A549 (cell line): ENCODE results near the gene LIAS.

Experiments
- CHD2 ChIP-seq: fragments of 150-350 bp; IDR thresholded peaks from 2 replicates; pipeline ENCODE4 v1.6.1; 2014; ENCODE audit warnings: low read length; ENCODE audit not compliant: partially characterized antibody
- EHMT2 ChIP-seq: fragments of 200-600 bp; sonication (generic); IDR thresholded peaks from 2 replicates; pipeline ENCODE4 v1.6.1; 2016; ENCODE audit warnings: antibody characterized with exemption, low read depth, mild to moderate bottlenecking, moderate library complexity
- KDM1A ChIP-seq: fragments of 200-600 bp; sonication (generic); IDR thresholded peaks from 2 replicates; pipeline ENCODE4 v1.6.1; 2016; ENCODE audit warnings: low read depth, mild to moderate bottlenecking
- MAFK ChIP-seq: fragments of 450-650 bp; IDR thresholded peaks from 2 replicates; pipeline ENCODE4 v1.6.1; 2014; ENCODE audit not compliant: partially characterized antibody
- POLR2A ChIP-seq: IDR thresholded peaks from 2 replicates; pipeline ENCODE4 v1.6.1; 2012; ENCODE audit warnings: mild to moderate bottlenecking, low read length
- POLR2AphosphoS2 ChIP-seq: conservative IDR thresholded peaks from 2 replicates; pipeline ENCODE4 v1.6.1; 2012; ENCODE audit warnings: low read length, improper control_type of control experiment, inconsistent platforms
- RAD21 ChIP-seq, 2 experiments: fragments of >200 bp in 1 of 2; sonication (Bioruptor Twin) in 1 of 2; formaldehyde crosslinking in 1 of 2; IDR thresholded peaks in 1 of 2; conservative IDR thresholded peaks in 1 of 2; 2 replicates in 1 of 2; 3 replicates in 1 of 2; pipeline ENCODE4 v1.6.1; 2012 to 2018; ENCODE audit warnings: inconsistent platforms in 1 of 2
- RARB ChIP-seq: fragments of 250-450 bp; sonication (Bioruptor Pico); IDR thresholded peaks from 2 replicates; pipeline ENCODE4 v1.8.0; 2021; ENCODE audit warnings: mild to moderate bottlenecking, moderate library complexity
- SREBF2 ChIP-seq: fragments of 450-650 bp; IDR thresholded peaks from 2 replicates; pipeline ENCODE4 v1.6.1; 2014; ENCODE audit warnings: mild to moderate bottlenecking, moderate library complexity
- TF ChIP-seq, protein P1 (sequence below): fragments of >200 bp; sonication (Bioruptor Twin); formaldehyde crosslinking; IDR thresholded peaks from 3 replicates; pipeline ENCODE4 v1.5.1; 2016
- TF ChIP-seq, protein P2 (sequence below): IDR thresholded peaks from 2 replicates; pipeline ENCODE4 v1.6.1; 2012
- TF ChIP-seq, protein P3 (sequence below): fragments of 200-600 bp; sonication (generic); IDR thresholded peaks from 2 replicates; pipeline ENCODE4 v1.6.1; 2016; ENCODE audit warnings: antibody characterized with exemption, mild to moderate bottlenecking, moderate library complexity

DNA sequence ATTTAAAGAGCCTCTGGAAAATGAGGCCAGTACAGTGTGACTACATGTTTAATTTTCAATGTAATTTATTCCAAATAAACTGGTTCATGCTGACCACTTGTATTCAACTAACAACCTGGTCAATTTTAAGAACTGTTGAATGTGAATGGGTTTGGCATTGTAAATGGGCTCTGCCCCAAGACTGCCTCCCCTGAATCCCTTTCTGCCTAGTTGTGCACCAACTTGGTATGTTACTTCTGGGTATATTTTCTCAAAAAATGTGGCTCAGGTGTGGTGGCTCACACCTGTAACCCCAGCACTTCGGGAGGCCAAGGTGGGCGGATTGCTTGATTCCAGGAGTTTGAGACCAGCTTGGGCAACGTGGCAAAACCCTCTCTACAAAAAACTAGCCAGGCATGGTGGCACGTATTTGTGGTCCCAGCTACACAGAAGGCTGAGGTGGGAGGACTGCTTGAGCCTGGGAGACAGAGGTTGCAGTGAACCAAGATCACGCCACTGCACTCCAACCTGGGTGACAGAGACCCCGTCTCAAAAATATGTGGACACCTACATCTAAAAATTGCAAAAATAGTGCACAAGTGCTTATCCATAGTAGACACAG is 7.3 kb upstream of the LIAS start:
- TF ChIP-seq, protein P1, sequence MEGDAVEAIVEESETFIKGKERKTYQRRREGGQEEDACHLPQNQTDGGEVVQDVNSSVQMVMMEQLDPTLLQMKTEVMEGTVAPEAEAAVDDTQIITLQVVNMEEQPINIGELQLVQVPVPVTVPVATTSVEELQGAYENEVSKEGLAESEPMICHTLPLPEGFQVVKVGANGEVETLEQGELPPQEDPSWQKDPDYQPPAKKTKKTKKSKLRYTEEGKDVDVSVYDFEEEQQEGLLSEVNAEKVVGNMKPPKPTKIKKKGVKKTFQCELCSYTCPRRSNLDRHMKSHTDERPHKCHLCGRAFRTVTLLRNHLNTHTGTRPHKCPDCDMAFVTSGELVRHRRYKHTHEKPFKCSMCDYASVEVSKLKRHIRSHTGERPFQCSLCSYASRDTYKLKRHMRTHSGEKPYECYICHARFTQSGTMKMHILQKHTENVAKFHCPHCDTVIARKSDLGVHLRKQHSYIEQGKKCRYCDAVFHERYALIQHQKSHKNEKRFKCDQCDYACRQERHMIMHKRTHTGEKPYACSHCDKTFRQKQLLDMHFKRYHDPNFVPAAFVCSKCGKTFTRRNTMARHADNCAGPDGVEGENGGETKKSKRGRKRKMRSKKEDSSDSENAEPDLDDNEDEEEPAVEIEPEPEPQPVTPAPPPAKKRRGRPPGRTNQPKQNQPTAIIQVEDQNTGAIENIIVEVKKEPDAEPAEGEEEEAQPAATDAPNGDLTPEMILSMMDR: no peak
- no peak for TF ChIP-seq RAD21 (conservative IDR thresholded peaks at IDR 0.05 in 1 of 2, IDR thresholded peaks at IDR 0.05 in 1 of 2)
- TF ChIP-seq CHD2: no peak
- TF ChIP-seq, protein P2, sequence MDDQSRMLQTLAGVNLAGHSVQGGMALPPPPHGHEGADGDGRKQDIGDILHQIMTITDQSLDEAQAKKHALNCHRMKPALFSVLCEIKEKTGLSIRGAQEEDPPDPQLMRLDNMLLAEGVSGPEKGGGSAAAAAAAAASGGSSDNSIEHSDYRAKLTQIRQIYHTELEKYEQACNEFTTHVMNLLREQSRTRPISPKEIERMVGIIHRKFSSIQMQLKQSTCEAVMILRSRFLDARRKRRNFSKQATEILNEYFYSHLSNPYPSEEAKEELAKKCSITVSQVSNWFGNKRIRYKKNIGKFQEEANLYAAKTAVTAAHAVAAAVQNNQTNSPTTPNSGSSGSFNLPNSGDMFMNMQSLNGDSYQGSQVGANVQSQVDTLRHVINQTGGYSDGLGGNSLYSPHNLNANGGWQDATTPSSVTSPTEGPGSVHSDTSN: no peak
- no peak for TF ChIP-seq POLR2AphosphoS2
- TF ChIP-seq POLR2A: no peak
- no peak for TF ChIP-seq KDM1A
- no peak for TF ChIP-seq RARB
- TF ChIP-seq, protein P3, sequence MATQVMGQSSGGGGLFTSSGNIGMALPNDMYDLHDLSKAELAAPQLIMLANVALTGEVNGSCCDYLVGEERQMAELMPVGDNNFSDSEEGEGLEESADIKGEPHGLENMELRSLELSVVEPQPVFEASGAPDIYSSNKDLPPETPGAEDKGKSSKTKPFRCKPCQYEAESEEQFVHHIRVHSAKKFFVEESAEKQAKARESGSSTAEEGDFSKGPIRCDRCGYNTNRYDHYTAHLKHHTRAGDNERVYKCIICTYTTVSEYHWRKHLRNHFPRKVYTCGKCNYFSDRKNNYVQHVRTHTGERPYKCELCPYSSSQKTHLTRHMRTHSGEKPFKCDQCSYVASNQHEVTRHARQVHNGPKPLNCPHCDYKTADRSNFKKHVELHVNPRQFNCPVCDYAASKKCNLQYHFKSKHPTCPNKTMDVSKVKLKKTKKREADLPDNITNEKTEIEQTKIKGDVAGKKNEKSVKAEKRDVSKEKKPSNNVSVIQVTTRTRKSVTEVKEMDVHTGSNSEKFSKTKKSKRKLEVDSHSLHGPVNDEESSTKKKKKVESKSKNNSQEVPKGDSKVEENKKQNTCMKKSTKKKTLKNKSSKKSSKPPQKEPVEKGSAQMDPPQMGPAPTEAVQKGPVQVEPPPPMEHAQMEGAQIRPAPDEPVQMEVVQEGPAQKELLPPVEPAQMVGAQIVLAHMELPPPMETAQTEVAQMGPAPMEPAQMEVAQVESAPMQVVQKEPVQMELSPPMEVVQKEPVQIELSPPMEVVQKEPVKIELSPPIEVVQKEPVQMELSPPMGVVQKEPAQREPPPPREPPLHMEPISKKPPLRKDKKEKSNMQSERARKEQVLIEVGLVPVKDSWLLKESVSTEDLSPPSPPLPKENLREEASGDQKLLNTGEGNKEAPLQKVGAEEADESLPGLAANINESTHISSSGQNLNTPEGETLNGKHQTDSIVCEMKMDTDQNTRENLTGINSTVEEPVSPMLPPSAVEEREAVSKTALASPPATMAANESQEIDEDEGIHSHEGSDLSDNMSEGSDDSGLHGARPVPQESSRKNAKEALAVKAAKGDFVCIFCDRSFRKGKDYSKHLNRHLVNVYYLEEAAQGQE: no peak
- TF ChIP-seq MAFK: no peak
- TF ChIP-seq EHMT2: no peak
- TF ChIP-seq SREBF2: no peak
